Osteoblast (primary cell): ENCODE results near the gene PDZD11. TPM values are rescaled to one million over a fixed set of nuclear protein-coding genes. Genes with fewer than 3 reads are reported as not detected.

Experiments
- DNase-seq: peaks from one replicate; pipeline ENCODE4 v3.0.0; 2011; ENCODE audit warnings: low spot score, mixed read lengths; ENCODE audit not compliant: insufficient read length; ENCODE audit errors: missing footprints
- H2AFZ ChIP-seq: 2 replicates; pipeline ENCODE4 v1.6.0; 2011; ENCODE audit warnings: mild to moderate bottlenecking, low read length
- H3K27ac ChIP-seq: 2 replicates; pipeline ENCODE4 v1.5.1; 2011; ENCODE audit warnings: mild to moderate bottlenecking, low read depth, low read length, moderate library complexity
- H3K27me3 ChIP-seq: 2 replicates; pipeline ENCODE4 v1.6.0; 2012; ENCODE audit warnings: mild to moderate bottlenecking, control low read depth, inconsistent platforms, low read length, moderate library complexity; ENCODE audit not compliant: insufficient read depth
- H3K36me3 ChIP-seq: 2 replicates; pipeline ENCODE4 v1.5.1; 2011; ENCODE audit warnings: mild to moderate bottlenecking, low read length, control low read depth, moderate library complexity; ENCODE audit not compliant: insufficient read depth
- H3K4me1 ChIP-seq: 2 replicates; pipeline ENCODE4 v1.5.1; 2011; ENCODE audit warnings: mild to moderate bottlenecking, low read length, control low read depth, moderate library complexity; ENCODE audit not compliant: insufficient read depth
- H3K4me2 ChIP-seq: 2 replicates; pipeline ENCODE4 v1.6.0; 2011; ENCODE audit warnings: mild to moderate bottlenecking, low read length; ENCODE audit not compliant: insufficient read depth
- H3K4me3 ChIP-seq: fragments of 200-600 bp; sonication (generic); 3 replicates; pipeline ENCODE4 v1.5.1; 2012; ENCODE audit warnings: mild to moderate bottlenecking, low read length, inconsistent platforms; ENCODE audit not compliant: insufficient read depth
- H3K79me2 ChIP-seq: 2 replicates; pipeline ENCODE4 v1.6.0; 2012; ENCODE audit warnings: mild to moderate bottlenecking, low read length, control low read depth, inconsistent platforms; ENCODE audit not compliant: insufficient read depth
- H3K9me3 ChIP-seq: 2 replicates; pipeline ENCODE4 v1.5.1; 2011; ENCODE audit warnings: low read depth, low read length, control low read depth
- H4K20me1 ChIP-seq: 2 replicates; pipeline ENCODE4 v1.6.0; 2012; ENCODE audit warnings: mild to moderate bottlenecking, low read length, control low read depth; ENCODE audit not compliant: insufficient read depth
- total RNA-seq: library from RNA; depleted of rRNA; stranded (reverse); fragments of >200 nt; gene quantifications from 2 replicates; pipeline ENCODE4 v1.2.3, GENCODE V29; 2012
- TF ChIP-seq, protein P1 (sequence below): IDR thresholded peaks from 2 replicates; pipeline ENCODE4 v1.5.1; 2011; ENCODE audit warnings: mild to moderate bottlenecking, low read depth, low read length, moderate library complexity; ENCODE audit errors: extremely low read depth

Gene PDZD11, protein sequence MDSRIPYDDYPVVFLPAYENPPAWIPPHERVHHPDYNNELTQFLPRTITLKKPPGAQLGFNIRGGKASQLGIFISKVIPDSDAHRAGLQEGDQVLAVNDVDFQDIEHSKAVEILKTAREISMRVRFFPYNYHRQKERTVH
- total RNA-seq = 43.4 and 55.4 TPM in 2 replicates

DNA sequence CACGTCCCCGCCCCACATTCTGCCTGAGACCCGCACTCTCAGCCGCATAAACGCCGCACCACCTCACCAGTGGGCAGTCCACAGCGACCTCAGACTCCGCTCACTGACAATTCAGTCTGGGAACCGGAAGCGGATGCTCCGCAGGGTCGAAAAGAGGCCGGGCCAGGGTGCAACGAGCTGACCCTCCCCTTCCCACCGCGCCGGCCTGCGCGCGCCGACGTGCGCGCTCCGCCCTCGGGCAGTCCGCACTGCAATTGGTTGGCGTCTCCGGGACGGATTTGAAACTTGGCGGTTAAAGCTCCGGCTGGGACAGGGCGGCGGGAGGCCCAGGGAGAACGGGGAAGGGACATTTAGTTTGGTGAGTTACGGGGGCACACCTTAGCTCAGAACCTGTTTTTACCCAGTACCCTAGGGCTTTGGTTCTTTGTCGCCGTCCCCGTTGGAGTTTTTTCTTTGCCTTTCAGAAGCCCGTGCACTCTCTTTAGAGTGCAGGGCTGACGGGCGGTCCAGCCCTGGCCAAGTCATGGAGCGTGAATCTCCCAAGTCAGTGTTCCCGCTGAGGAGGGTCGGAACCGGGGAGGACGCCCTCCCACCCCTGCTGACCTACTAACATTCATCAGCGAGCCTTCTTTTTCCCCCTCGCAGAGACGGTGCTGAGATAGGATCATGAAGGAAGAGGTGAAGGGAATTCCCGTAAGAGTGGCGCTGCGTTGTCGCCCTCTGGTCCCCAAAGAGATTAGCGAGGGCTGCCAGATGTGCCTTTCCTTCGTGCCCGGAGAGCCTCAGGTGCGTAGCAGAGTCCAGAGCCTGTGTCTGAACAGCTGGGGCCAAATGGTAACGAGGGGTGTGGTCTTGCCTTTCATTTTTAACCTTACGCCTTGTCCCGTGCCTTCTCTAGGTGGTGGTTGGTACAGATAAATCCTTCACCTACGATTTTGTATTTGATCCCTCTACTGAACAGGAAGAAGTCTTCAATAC lies at the start of gene PDZD11, which contains the start of gene KIF4A:
Gene PDZD11, minus strand, starts transcription at position 135 of the 978 bp plus-strand sequence. CDS start 586 bp downstream, outside the sequence.
Gene KIF4A, plus strand, starts transcription at position 312 of the 978 bp plus-strand sequence. Its CDS starts 355 bp downstream, at position 667.
- Histone ChIP-seq H3K9me3 (no peaks in the 10 kb centered on the region), H3K27me3 (no peaks in the 10 kb centered on the region), H3K4me3 (peak within 1 kb of the TSS; percentile 74), H3K36me3 (peaks cover 15% of the 10 kb centered on the region), H3K79me2 (peaks cover 44% of the 10 kb centered on the region), H4K20me1 (no peaks in the 10 kb centered on the region), H3K27ac (peak within 1 kb of the TSS; percentile 34), H3K4me2 (peak within 1 kb of the TSS; percentile 81), H2AFZ (peak within 1 kb of the TSS; percentile 89), H3K4me1 (peaks cover 10% of the 10 kb centered on the region)
- TF ChIP-seq, protein P1, sequence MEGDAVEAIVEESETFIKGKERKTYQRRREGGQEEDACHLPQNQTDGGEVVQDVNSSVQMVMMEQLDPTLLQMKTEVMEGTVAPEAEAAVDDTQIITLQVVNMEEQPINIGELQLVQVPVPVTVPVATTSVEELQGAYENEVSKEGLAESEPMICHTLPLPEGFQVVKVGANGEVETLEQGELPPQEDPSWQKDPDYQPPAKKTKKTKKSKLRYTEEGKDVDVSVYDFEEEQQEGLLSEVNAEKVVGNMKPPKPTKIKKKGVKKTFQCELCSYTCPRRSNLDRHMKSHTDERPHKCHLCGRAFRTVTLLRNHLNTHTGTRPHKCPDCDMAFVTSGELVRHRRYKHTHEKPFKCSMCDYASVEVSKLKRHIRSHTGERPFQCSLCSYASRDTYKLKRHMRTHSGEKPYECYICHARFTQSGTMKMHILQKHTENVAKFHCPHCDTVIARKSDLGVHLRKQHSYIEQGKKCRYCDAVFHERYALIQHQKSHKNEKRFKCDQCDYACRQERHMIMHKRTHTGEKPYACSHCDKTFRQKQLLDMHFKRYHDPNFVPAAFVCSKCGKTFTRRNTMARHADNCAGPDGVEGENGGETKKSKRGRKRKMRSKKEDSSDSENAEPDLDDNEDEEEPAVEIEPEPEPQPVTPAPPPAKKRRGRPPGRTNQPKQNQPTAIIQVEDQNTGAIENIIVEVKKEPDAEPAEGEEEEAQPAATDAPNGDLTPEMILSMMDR = no peak
- peak; percentile 92 for DNase-seq

DNA sequence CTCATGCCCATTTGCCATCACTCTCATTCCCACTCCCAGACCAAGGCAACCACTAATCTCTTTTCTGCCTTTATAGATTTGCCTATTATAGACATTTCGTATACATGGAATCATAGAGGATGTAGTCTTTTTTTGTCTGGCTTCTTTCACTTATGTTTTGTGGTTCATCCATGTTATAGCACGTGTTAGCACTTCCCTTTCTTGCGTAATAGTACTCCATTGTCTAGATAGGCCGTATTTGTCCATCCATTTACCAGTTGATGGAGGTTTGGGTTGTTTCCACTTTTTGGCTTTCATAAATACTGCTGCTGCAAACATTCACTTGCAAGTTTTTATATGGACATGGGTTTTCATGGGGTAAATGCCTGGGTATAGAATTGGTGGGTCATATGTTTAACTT lies 48.6 kb upstream of the PDZD11 start:
- Histone ChIP-seq H3K79me2 (no peaks in the 10 kb centered on the region), H3K27me3 (peaks cover 7% of the 10 kb centered on the region), H3K9me3 (no peaks in the 10 kb centered on the region), H2AFZ (no peak overlapping the region), H3K27ac (no peak overlapping the region), H3K4me3 (no peak overlapping the region), H3K4me2 (no peak overlapping the region), H3K36me3 (no peaks in the 10 kb centered on the region), H3K4me1 (no peaks in the 10 kb centered on the region), H4K20me1 (no peaks in the 10 kb centered on the region)
- TF ChIP-seq, protein P1 = no peak
- DNase-seq = no peak

DNA sequence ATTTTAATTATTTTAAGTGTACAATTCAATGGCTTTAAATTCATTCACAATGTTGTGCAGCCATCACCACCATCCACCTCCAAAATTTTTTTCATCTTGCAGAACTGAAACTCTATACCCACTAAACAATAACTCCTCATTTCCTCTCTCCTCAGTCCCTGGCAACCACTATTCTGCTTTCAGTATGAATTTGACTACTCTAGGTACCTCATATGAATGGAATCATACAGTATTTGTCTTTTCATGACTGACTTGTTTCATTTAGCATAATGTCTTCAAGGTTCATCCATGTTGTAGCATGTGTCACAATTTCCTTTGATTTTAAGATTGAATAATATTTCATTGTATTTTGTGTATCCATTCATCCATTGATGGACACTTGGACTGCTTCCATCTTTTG lies 47.0 kb upstream of the PDZD11 start:
- no peaks in the 10 kb centered on the region for H3K36me3 ChIP-seq
- TF ChIP-seq, protein P1 = no peak
- H2AFZ ChIP-seq = no peak overlapping the region
- H3K27ac ChIP-seq = no peak overlapping the region
- H3K4me3 ChIP-seq = no peak overlapping the region
- no peaks in the 10 kb centered on the region for H3K4me1 ChIP-seq
- no peak for DNase-seq
- no peaks in the 10 kb centered on the region for H3K79me2 ChIP-seq
- H3K9me3 ChIP-seq = no peaks in the 10 kb centered on the region
- H4K20me1 ChIP-seq = no peaks in the 10 kb centered on the region
- no peak overlapping the region for H3K4me2 ChIP-seq
- H3K27me3 ChIP-seq = peaks cover 7% of the 10 kb centered on the region

DNA sequence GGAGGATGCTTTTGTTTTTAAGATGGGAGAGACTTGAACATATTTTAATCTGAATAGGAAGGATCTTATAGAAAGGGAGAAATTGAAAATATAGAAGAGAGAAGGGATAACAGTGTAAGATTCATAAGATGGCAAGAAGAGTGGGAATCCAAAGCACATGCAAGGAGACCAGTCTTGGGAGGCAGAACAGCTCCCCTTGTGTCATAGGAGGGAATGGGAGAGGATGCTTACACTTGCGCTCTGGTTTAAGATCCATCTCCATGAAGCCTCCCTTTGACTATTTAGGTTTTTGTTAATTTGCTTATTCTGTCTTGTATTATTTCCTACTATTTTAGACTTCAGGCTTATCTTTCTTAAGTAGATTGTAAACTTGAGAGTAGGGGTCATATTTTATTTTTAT lies 42.9 kb upstream of the PDZD11 start:
- no peak for DNase-seq
- TF ChIP-seq, protein P1 = peak; percentile 29
- no peaks in the 10 kb centered on the region for H3K36me3 ChIP-seq

More for the DNA sequence above, 42.9 kb upstream of the PDZD11 start:
- peaks cover 2% of the 10 kb centered on the region for H3K27me3 ChIP-seq
- no peak overlapping the region for H2AFZ ChIP-seq
- H3K4me2 ChIP-seq = no peak overlapping the region
- H3K4me1 ChIP-seq = no peaks in the 10 kb centered on the region
- no peaks in the 10 kb centered on the region for H4K20me1 ChIP-seq
- no peak overlapping the region for H3K27ac ChIP-seq
- H3K79me2 ChIP-seq = no peaks in the 10 kb centered on the region
- H3K9me3 ChIP-seq = no peaks in the 10 kb centered on the region
- H3K4me3 ChIP-seq = no peak overlapping the region
